ENCODE results near the gene CTAG1B. TPM values are rescaled to one million over a fixed set of nuclear protein-coding genes. Genes with fewer than 3 reads are reported as not detected.
"Not testable (repeated sequence)": the region's sequence is repeated elsewhere in the genome, so short reads cannot be mapped to it uniquely, and the experiment has no call there.

Gene CTAG1B
- 1 to 10 TPM in 1 of 2 donors, not detected in 1; 8.7 TPM for total RNA-seq

GRCh38 chrX:154619182-154619581 lies at the start of gene CTAG1B:
Gene CTAG1B, minus strand, starts transcription at chrX:154619282. Its CDS starts 64 bp downstream, at chrX:154619218.
- not testable (repeated sequence) for H3K9me3 ChIP-seq; H3K27me3 ChIP-seq (replicated peaks; ENCODE audit: insufficient read depth)

GRCh38 chrX:154661899-154662298 lies 42.8 kb upstream of the CTAG1B start:
- Histone ChIP-seq H3K27me3 (replicated peaks; ENCODE audit: insufficient read depth) (no peaks in the 10 kb centered on the region), H3K4me3 (no peak overlapping the region), H3K4me1 (replicated peaks) (no peaks in the 10 kb centered on the region), H3K27ac (no peak overlapping the region), H3K36me3 (no peaks in the 10 kb centered on the region), H3K9me3 (no peaks in the 10 kb centered on the region)
- 82% methylated on average over 7 of the region's 7 CpGs for WGBS
- TF ChIP-seq POLR2AphosphoS5 (IDR thresholded peaks at IDR 0.05) (no peak), POLR2A (IDR thresholded peaks at IDR 0.05) (no peak)
- TF ChIP-seq, protein P1, sequence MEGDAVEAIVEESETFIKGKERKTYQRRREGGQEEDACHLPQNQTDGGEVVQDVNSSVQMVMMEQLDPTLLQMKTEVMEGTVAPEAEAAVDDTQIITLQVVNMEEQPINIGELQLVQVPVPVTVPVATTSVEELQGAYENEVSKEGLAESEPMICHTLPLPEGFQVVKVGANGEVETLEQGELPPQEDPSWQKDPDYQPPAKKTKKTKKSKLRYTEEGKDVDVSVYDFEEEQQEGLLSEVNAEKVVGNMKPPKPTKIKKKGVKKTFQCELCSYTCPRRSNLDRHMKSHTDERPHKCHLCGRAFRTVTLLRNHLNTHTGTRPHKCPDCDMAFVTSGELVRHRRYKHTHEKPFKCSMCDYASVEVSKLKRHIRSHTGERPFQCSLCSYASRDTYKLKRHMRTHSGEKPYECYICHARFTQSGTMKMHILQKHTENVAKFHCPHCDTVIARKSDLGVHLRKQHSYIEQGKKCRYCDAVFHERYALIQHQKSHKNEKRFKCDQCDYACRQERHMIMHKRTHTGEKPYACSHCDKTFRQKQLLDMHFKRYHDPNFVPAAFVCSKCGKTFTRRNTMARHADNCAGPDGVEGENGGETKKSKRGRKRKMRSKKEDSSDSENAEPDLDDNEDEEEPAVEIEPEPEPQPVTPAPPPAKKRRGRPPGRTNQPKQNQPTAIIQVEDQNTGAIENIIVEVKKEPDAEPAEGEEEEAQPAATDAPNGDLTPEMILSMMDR (IDR thresholded peaks at IDR 0.05) = no peak
- intact Hi-C loops (cut with DNase I) = no loop called here
- no peak for DNase-seq (ENCODE audit: low spot score)

More at GRCh38 chrX:154619182-154619581, at the start of gene CTAG1B:
- intact Hi-C loops (cut with DNase I); H3K27ac ChIP-seq; H3K4me3 ChIP-seq; DNase-seq (ENCODE audit: low spot score); H3K36me3 ChIP-seq; H3K4me1 ChIP-seq (replicated peaks): not testable (repeated sequence)
- WGBS = no CpG with 5 or more reads among the region's 28 CpGs

- WGBS = 74% methylated on average over 4 of the region's 4 CpGs
- Histone ChIP-seq H3K36me3 (no peaks in the 10 kb centered on the region), H3K4me1 (replicated peaks) (no peaks in the 10 kb centered on the region), H3K9me3 (no peaks in the 10 kb centered on the region), H3K4me3 (no peak overlapping the region), H3K27me3 (replicated peaks; ENCODE audit: insufficient read depth) (no peaks in the 10 kb centered on the region), H3K27ac (no peak overlapping the region)
- TF ChIP-seq, protein P1 (IDR thresholded peaks at IDR 0.05) = no peak
- TF ChIP-seq POLR2A (IDR thresholded peaks at IDR 0.05) = no peak
- no peak for DNase-seq (ENCODE audit: low spot score)
- intact Hi-C loops (cut with DNase I) = no loop called here
These were observed 42.1 kb upstream of the CTAG1B start for GRCh38 chrX:154661170-154661569.

DNA sequence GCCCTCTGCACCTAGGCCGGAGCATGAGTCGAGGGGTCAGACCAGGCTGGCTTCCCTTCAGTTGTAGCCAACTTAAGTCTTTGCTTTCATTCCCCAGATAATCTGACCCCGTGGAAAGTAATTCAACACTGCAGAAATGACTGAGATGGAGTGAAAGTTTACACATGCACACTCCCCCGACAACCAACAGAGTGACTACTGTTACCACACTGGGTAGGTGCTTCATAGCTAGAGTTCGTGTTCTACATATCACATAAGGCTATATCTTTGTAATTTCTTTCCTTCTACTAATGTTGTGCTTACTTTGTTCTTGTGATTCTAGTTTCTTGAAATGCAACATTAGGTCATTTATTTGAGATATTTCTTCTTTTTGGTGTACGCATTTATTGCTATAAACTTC lies 41.5 kb upstream of the CTAG1B start:
- DNase-seq (ENCODE audit: low spot score) = no peak
- Histone ChIP-seq H3K36me3 (no peaks in the 10 kb centered on the region), H3K4me1 (replicated peaks) (no peaks in the 10 kb centered on the region), H3K27ac (no peak overlapping the region), H3K27me3 (replicated peaks; ENCODE audit: insufficient read depth) (no peaks in the 10 kb centered on the region), H3K9me3 (no peaks in the 10 kb centered on the region), H3K4me3 (no peak overlapping the region)
- WGBS = 86% methylated on average over 6 of the region's 6 CpGs
- intact Hi-C loops (cut with DNase I) = no loop called here
- TF ChIP-seq POLR2A (IDR thresholded peaks at IDR 0.05) (no peak), POLR2AphosphoS5 (IDR thresholded peaks at IDR 0.05) (no peak)
- TF ChIP-seq, protein P1 (IDR thresholded peaks at IDR 0.05) = no peak

- no peak for TF ChIP-seq POLR2AphosphoS5 (IDR thresholded peaks at IDR 0.05)
- TF ChIP-seq, protein P1 (IDR thresholded peaks at IDR 0.05) = no peak
- TF ChIP-seq POLR2A (IDR thresholded peaks at IDR 0.05) = no peak
- no peak overlapping the region for H3K4me3 ChIP-seq
- DNase-seq (ENCODE audit: low spot score) = no peak
- H3K36me3 ChIP-seq = no peaks in the 10 kb centered on the region
- intact Hi-C loops (cut with DNase I) = no loop called here
- H3K9me3 ChIP-seq = no peaks in the 10 kb centered on the region
- no peaks in the 10 kb centered on the region for H3K4me1 ChIP-seq (replicated peaks)
- H3K27me3 ChIP-seq (replicated peaks; ENCODE audit: insufficient read depth) = no peaks in the 10 kb centered on the region
- H3K27ac ChIP-seq = no peak overlapping the region
- 90% methylated on average over 11 of the region's 11 CpGs for WGBS
These were observed 39.9 kb upstream of the CTAG1B start for GRCh38 chrX:154658957-154659356.
